ENCODE results near the gene CFAP77.

GRCh38 chr9:132401824-132402223 lies 8.2 kb upstream of the CFAP77 start:
- TF ChIP-seq CTCF (IDR thresholded peaks at IDR 0.05): no peak
- TF ChIP-seq POLR2A (IDR thresholded peaks at IDR 0.05): no peak
- TF ChIP-seq EP300 (IDR thresholded peaks at IDR 0.05; ENCODE audit: low read depth): no peak
- no peak for TF ChIP-seq POLR2AphosphoS5 (IDR thresholded peaks at IDR 0.05)

Measured in transverse colon (tissue), 4 donors.